Hematopoietic multipotent progenitor cell (in vitro differentiated cells): Measurements from ENCODE around the gene SAMD4A. TPM values are rescaled to one million over a fixed set of nuclear protein-coding genes. Genes with fewer than 3 reads are reported as not detected.
A peak's percentile ranks its signal among the peaks of the same experiment; 100 is the strongest.

Experiments used
- DNase-seq, 3 donors: peaks; one replicate each; pipeline ENCODE4 v3.0.0-alpha.2; 2011 to 2015; ENCODE audit warnings: low read depth in 2 of 3, low spot score in 2 of 3
- total RNA-seq: library from RNA; depleted of rRNA; stranded (reverse); fragments of >200 nt; gene quantifications from one replicate; pipeline ENCODE4 v1.2.3, GENCODE V29; 2012

The SAMD4A gene
- total RNA-seq, 1 donor, result 2.7 TPM

- DNase-seq, result no peak
Measured at GRCh38 chr14:54676812-54677708, 110.1 kb downstream of the SAMD4A start.

- DNase-seq, result no peak
Measured at GRCh38 chr14:54680651-54681050, 113.7 kb downstream of the SAMD4A start.

- DNase-seq, result peak in 1 of 3 donors; percentile 48
Measured at GRCh38 chr14:54681811-54682261, 114.9 kb downstream of the SAMD4A start.

- no peak for DNase-seq
Measured at GRCh38 chr14:54682578-54682977, 115.7 kb downstream of the SAMD4A start.

GRCh38 chr14:54683882-54684794, 117.2 kb downstream of the SAMD4A start:
- DNase-seq, result no peak

- peak in 1 of 3 donors; percentile 53 for DNase-seq
Measured at GRCh38 chr14:54685286-54685845, 118.4 kb downstream of the SAMD4A start.

GRCh38 chr14:54686219-54686870, 119.4 kb downstream of the SAMD4A start:
- DNase-seq, result no peak

GRCh38 chr14:54686871-54687749, 120.2 kb downstream of the SAMD4A start:
- no peak for DNase-seq

- no peak for DNase-seq
Measured at GRCh38 chr14:54687750-54688119, 120.8 kb downstream of the SAMD4A start.

- no peak for DNase-seq
Measured at GRCh38 chr14:54688229-54688628, 121.3 kb downstream of the SAMD4A start.

GRCh38 chr14:54689928-54690327, 123.0 kb downstream of the SAMD4A start:
- DNase-seq, result no peak

- no peak for DNase-seq
Measured at GRCh38 chr14:54690887-54691286, 124.0 kb downstream of the SAMD4A start.

GRCh38 chr14:54691525-54692283, 124.8 kb downstream of the SAMD4A start:
- DNase-seq, result peak; percentile 17 to 69 (median 50)

GRCh38 chr14:54692284-54692772, 125.4 kb downstream of the SAMD4A start:
- no peak for DNase-seq

GRCh38 chr14:54693761-54694160, 126.8 kb downstream of the SAMD4A start:
- no peak for DNase-seq

GRCh38 chr14:54695196-54695595, 128.3 kb downstream of the SAMD4A start:
- DNase-seq, result no peak

- no peak for DNase-seq
Measured at GRCh38 chr14:54697001-54697400, 130.1 kb downstream of the SAMD4A start.

- no peak for DNase-seq
Measured at GRCh38 chr14:54697803-54698202, 130.9 kb downstream of the SAMD4A start.

GRCh38 chr14:54698501-54698900, 131.6 kb downstream of the SAMD4A start:
- DNase-seq, result no peak
